Ovary (tissue), 3 donors: ENCODE results near the gene RNF145.

Experiments used
- EP300 ChIP-seq: sonication (generic); formaldehyde crosslinking; IDR thresholded peaks from one replicate; pipeline ENCODE4 v1.6.1; 2017; ENCODE audit warnings: antibody characterized with exemption
- TF ChIP-seq, protein P1 (sequence below), 3 donors: fragments of 450-650 bp in 2 of 3; fragments of 200-600 bp in 1 of 3; IDR thresholded peaks; one replicate each; pipeline versions ENCODE4 v1.5.1 to v1.8.0; 2016 to 2022; ENCODE audit warnings: antibody characterized with exemption in 3 of 3, mild to moderate bottlenecking in 1 of 3
- donor health status: DM: no; HTN: no; CAD: no.

DNA sequence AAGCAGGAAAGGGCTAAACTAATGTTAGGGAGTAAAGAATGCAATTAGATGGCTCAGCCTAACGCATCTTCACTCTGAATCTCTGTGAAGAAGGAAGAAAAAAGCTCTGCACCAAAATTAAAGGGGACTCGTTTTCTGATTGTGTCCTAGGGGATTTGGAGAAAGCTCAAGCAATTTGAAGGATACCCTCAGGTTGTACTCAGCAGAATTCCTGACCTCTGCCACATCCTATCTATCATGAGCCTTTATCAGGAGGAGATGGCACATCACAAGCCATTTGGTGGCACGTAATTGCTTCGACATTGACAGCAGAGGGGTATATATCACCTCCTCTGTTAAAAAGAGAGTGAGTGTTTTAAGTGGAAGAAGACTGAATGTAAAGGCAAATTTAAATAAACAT, 77.4 kb downstream of the RNF145 start:
- TF ChIP-seq, protein P1, sequence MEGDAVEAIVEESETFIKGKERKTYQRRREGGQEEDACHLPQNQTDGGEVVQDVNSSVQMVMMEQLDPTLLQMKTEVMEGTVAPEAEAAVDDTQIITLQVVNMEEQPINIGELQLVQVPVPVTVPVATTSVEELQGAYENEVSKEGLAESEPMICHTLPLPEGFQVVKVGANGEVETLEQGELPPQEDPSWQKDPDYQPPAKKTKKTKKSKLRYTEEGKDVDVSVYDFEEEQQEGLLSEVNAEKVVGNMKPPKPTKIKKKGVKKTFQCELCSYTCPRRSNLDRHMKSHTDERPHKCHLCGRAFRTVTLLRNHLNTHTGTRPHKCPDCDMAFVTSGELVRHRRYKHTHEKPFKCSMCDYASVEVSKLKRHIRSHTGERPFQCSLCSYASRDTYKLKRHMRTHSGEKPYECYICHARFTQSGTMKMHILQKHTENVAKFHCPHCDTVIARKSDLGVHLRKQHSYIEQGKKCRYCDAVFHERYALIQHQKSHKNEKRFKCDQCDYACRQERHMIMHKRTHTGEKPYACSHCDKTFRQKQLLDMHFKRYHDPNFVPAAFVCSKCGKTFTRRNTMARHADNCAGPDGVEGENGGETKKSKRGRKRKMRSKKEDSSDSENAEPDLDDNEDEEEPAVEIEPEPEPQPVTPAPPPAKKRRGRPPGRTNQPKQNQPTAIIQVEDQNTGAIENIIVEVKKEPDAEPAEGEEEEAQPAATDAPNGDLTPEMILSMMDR (IDR thresholded peaks at IDR 0.05) = no peak
- no peak for TF ChIP-seq EP300
